ENCODE results near the gene SLC25A10. TPM values are rescaled to one million over a fixed set of nuclear protein-coding genes. Genes with fewer than 3 reads are reported as not detected.
A peak's percentile ranks its signal among the peaks of the same experiment; 100 is the strongest.

Gene SLC25A10
- total and polyA plus RNA-seq, 2 of the 4 experiments (the other 2 are of a cell fraction) = 14.9 to 19.0 TPM

- peak overlapping the region; percentile 75 for H2BK5ac ChIP-seq (ENCODE audit: low read depth, low read length, poor library complexity, severe bottlenecking)
- peak; percentile 69 for TF ChIP-seq FOS (IDR thresholded peaks at IDR 0.05; ENCODE audit: low read depth, low read length)
- peak; percentile 33; the same call in 1 of the 2 replicates for TF ChIP-seq MXI1 (IDR thresholded peaks at IDR 0.05; ENCODE audit: borderline replicate concordance, low read depth, low read length)
- no peak for TF ChIP-seq NFE2L2 (IDR thresholded peaks at IDR 0.05; ENCODE audit: low read depth, low read length)
- TF ChIP-seq CHD1 (IDR thresholded peaks at IDR 0.05; ENCODE audit: low read depth, low read length) = no peak
- TF ChIP-seq MAZ (IDR thresholded peaks at IDR 0.05; ENCODE audit: borderline replicate concordance, low read depth, low read length) = peak; percentile 58; the same call in 1 of the 2 replicates
- TF ChIP-seq RCOR1 (IDR thresholded peaks at IDR 0.05; ENCODE audit: insufficient replicate concordance, low read length) = peak; percentile 81
- peak; percentile 57 for TF ChIP-seq POLR2A (IDR thresholded peaks at IDR 0.05; ENCODE audit: low read depth, low read length)
- no TSS peak for BruUV-seq (replicated peaks)
Observed at GRCh38 chr17:81685108-81685507, 27.0 kb upstream of the SLC25A10 start.

More at GRCh38 chr17:81685108-81685507, 27.0 kb upstream of the SLC25A10 start:
- peak overlapping the region; percentile 87 for H2AFZ ChIP-seq (replicated peaks; ENCODE audit: low read length, poor library complexity)
- H3K4ac ChIP-seq (ENCODE audit: low read depth, low read length) = peak overlapping the region; percentile 82; the same call in 1 of the 2 replicates
- peaks cover 10% of the 10 kb centered on the region for H3K4me1 ChIP-seq (ENCODE audit: control insufficient read depth, insufficient read depth, low read length)
- peak overlapping the region; percentile 79 for H3K14ac ChIP-seq (replicated peaks; ENCODE audit: low read depth, low read length)
- H4K8ac ChIP-seq (ENCODE audit: low read depth in 2 of 2, low read length in 2 of 2) = peak overlapping the region in 1 of 2 experiments; percentile 65; a peak in 2 of 4 replicates
- no peak overlapping the region for H3K56ac ChIP-seq (ENCODE audit: extremely low read depth, insufficient read depth, low read length)
- no peak overlapping the region for H3K18ac ChIP-seq (ENCODE audit: low read depth, low read length)
- no peaks in the 10 kb centered on the region for H3K9me3 ChIP-seq (ENCODE audit: control insufficient read depth, insufficient read depth, low read length)
- ATAC-seq (ENCODE audit: low read depth) (peak; percentile 5; the same call in 1 of the 2 replicates), DNase-seq (peak; percentile 87)
- H3K23ac ChIP-seq (ENCODE audit: low read depth, low read length) = peak overlapping the region; percentile 98; the same call in 1 of the 2 replicates
- H3K27me3 ChIP-seq (ENCODE audit: control insufficient read depth, insufficient read depth, low read length) = no peaks in the 10 kb centered on the region
- intact Hi-C loops (cut with micrococcal nuclease) (no loop called here), dilution Hi-C loops (cut with HindIII; ENCODE audit: low sequenced_read_pairs, unreplicated experiment) (no loop called here), in situ Hi-C loops (cut with MboI; ENCODE audit: low sequenced_read_pairs) (no loop called here)
- peak overlapping the region; percentile 59 for H3K4me3 ChIP-seq (ENCODE audit: insufficient read depth, low read depth, low read length)
- H4K20me1 ChIP-seq (ENCODE audit: insufficient read depth, low read length) = peaks cover 60% of the 10 kb centered on the region
- POLR2A ChIA-PET (ENCODE audit: unreplicated experiment) = no interaction called here
- H2BK20ac ChIP-seq (ENCODE audit: low read depth, low read length) = no peak overlapping the region
- H2AK5ac ChIP-seq (ENCODE audit: low read depth, low read length) = peak overlapping the region; percentile 99; the same call in 1 of the 2 replicates
- H2BK15ac ChIP-seq (ENCODE audit: low read depth, low read length) = no peak overlapping the region; the same call in 2 of the 3 replicates
- H3K36me3 ChIP-seq (ENCODE audit: control insufficient read depth, insufficient read depth, low read length) = peaks cover 47% of the 10 kb centered on the region
- H2AK9ac ChIP-seq (replicated peaks; ENCODE audit: low read depth, low read length, poor library complexity) = peak overlapping the region; percentile 97
- H4K5ac ChIP-seq (ENCODE audit: low read depth, low read length) = no peak overlapping the region
- peak overlapping the region; percentile 90 for H3K9ac ChIP-seq (ENCODE audit: low read depth, low read length)
- WGBS, 2 experiments (ENCODE audit: extremely low coverage in 2 of 2, insufficient read length in 1 of 2) = 39% methylated on average over 8 of the region's 12 CpGs; no CpG with 5 or more reads in 1 of the 2 experiments
- H3K79me1 ChIP-seq (ENCODE audit: low read depth in 1 of 2, low read length in 2 of 2) = peaks cover 15 to 77% of the 10 kb centered on the region in 2 experiments; a peak in 3 of 4 replicates
- peak overlapping the region; percentile 99 for H3K4me2 ChIP-seq (ENCODE audit: low read depth, low read length)
- peaks cover 6% of the 10 kb centered on the region; the same call in 1 of the 2 replicates for H3K9me1 ChIP-seq (ENCODE audit: insufficient read depth, low read length)
- H4K91ac ChIP-seq (ENCODE audit: insufficient read depth, low read depth, low read length) = peak overlapping the region; percentile 75; the same call in 1 of the 2 replicates
- peak overlapping the region; percentile 21; the same call in 1 of the 2 replicates for H2BK120ac ChIP-seq (ENCODE audit: low read depth, low read length)
- H3K27ac ChIP-seq (ENCODE audit: insufficient read depth, low read length) = peak overlapping the region; percentile 81; the same call in 1 of the 2 replicates
- CTCF ChIA-PET = no interaction called here

All from IMR-90 (cell line).